Calu3 (cell line): Measurements from ENCODE around the gene STX1A. TPM values are rescaled to one million over a fixed set of nuclear protein-coding genes. Genes with fewer than 3 reads are reported as not detected.

Experiments
- BruUV-seq: library from RNA; stranded (reverse); fragments of 400-500 nt; replicated peaks from 2 replicates; lab custom pipeline; 2021; lab: Mats Ljungman, UMichigan
- CTCF ChIA-PET: fragments of 300-600 bp; sonication (Branson Sonifier 250); formaldehyde crosslinking; loops from one replicate; lab custom pipeline; 2022; ENCODE audit warnings: antibody characterized with exemption; lab: Charles Lee
- DNase-seq: peaks from one replicate; pipeline ENCODE4 v3.0.0; 2022
- H3K27ac Mint-ChIP-seq: one replicate; pipeline ENCODE4 v1.8.0; 2022; ENCODE audit warnings: mixed read lengths; ENCODE audit not compliant: unreplicated experiment
- H3K27me3 Mint-ChIP-seq: one replicate; pipeline ENCODE4 v1.8.0; 2022; ENCODE audit warnings: mixed read lengths; ENCODE audit not compliant: unreplicated experiment
- H3K36me3 Mint-ChIP-seq: one replicate; pipeline ENCODE4 v1.8.0; 2022; ENCODE audit warnings: mild to moderate bottlenecking, moderate library complexity, mixed read lengths; ENCODE audit not compliant: insufficient read depth, unreplicated experiment
- H3K4me1 Mint-ChIP-seq: one replicate; pipeline ENCODE4 v1.8.0; 2022; ENCODE audit warnings: mild to moderate bottlenecking, low read depth, mixed read lengths; ENCODE audit not compliant: unreplicated experiment
- H3K4me3 Mint-ChIP-seq: one replicate; pipeline ENCODE4 v1.8.0; 2022; ENCODE audit warnings: mild to moderate bottlenecking, low read depth, moderate library complexity, mixed read lengths; ENCODE audit not compliant: unreplicated experiment
- H3K9me3 Mint-ChIP-seq: one replicate; pipeline ENCODE4 v1.8.0; 2022; ENCODE audit warnings: low read depth, mixed read lengths; ENCODE audit not compliant: unreplicated experiment
- CTCF ChIP-seq: fragments of 200-600 bp; IDR thresholded peaks from one replicate; pipeline ENCODE4 v1.8.0; 2022; ENCODE audit warnings: antibody characterized with exemption; ENCODE audit not compliant: unreplicated experiment
- intact Hi-C: fragments of 100-400 bp; cut with micrococcal nuclease; formaldehyde crosslinking; loops from one replicate; pipeline ENCODE4 v1.10.0; 2022; ENCODE audit not compliant: unreplicated experiment
- microRNA-seq: library from miRNA; unstranded; fragments of <30 nt; microRNA quantifications from one replicate; pipeline ENCODE4 v1.2.0, GENCODE V29; 2022
- total RNA-seq: library from RNA; stranded (reverse); gene quantifications from 2 replicates; pipeline ENCODE4 v1.2.3, GENCODE V29; 2022

The STX1A gene
- total RNA-seq, 1 experiment from 2014 or later = 26.1 TPM

GRCh38 chr7:73652541-73652949 lies 66.9 kb downstream of the STX1A start:
- CTCF ChIA-PET = interaction anchor here (0.7 to 1.4 kb wide), 3 partner anchors 16 to 849 kb away, joined by 3 read pairs; no protein-coding TSS in a partner anchor
- peak; percentile 50 for DNase-seq
- Mint-ChIP-seq H3K9me3 (no peaks in the 10 kb centered on the region), H3K27ac (peak overlapping the region; percentile 70), H3K27me3 (peaks cover 37% of the 10 kb centered on the region), H3K36me3 (no peaks in the 10 kb centered on the region), H3K4me3 (no peak overlapping the region), H3K4me1 (peaks cover 8% of the 10 kb centered on the region)
- no TSS peak for BruUV-seq
- intact Hi-C loops = no loop called here
- TF ChIP-seq CTCF = no peak

DNA sequence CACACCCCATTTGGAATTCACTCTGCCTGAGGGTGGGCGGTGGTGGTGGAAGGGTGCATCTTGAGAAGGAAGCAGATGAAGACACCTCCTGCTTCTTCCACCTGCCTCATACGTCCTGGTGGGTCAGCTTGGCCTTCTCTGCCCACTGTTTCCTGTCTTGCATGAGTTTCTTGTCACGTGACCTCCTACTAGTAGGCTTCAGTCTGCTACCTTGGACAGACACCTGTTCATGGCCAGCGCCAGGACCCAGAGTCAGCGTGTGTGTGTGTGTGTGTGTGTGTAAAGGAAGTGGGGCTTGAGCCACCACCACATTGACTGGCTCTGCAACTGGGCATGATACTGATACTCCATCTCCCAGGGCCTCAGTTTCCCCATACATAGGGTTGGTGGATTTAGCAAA lies 68.9 kb downstream of the STX1A start:
- no peak for TF ChIP-seq CTCF
- no peak for DNase-seq
- Mint-ChIP-seq H3K4me1 (peaks cover 8% of the 10 kb centered on the region), H3K27ac (no peak overlapping the region), H3K27me3 (peaks cover 51% of the 10 kb centered on the region), H3K9me3 (no peaks in the 10 kb centered on the region), H3K36me3 (no peaks in the 10 kb centered on the region), H3K4me3 (no peak overlapping the region)
- no TSS peak for BruUV-seq
- CTCF ChIA-PET = no interaction called here
- intact Hi-C loops = no loop called here

GRCh38 chr7:73649576-73649975 lies 69.9 kb downstream of the STX1A start:
- TF ChIP-seq CTCF = no peak
- Mint-ChIP-seq H3K4me3 (no peak overlapping the region), H3K9me3 (no peaks in the 10 kb centered on the region), H3K36me3 (no peaks in the 10 kb centered on the region), H3K27me3 (peaks cover 54% of the 10 kb centered on the region), H3K27ac (no peak overlapping the region), H3K4me1 (peaks cover 8% of the 10 kb centered on the region)
- CTCF ChIA-PET = interaction anchor here (1.0 kb wide), 1 partner anchor 28 kb away, joined by 5 read pairs; no protein-coding TSS in a partner anchor
- DNase-seq = no peak
- no TSS peak for BruUV-seq
- intact Hi-C loops = no loop called here

Small RNAs within 50 kb of the gene (microRNA-seq; reads per million reads assigned to microRNA genes)
- not detected for gene MIR4284

Other genes with a start within 250 kb of the STX1A start
- 44.6 and 45.1 TPM in 2 replicates for gene BAZ1B, start 197.4 kb downstream of the STX1A start, total RNA-seq
- 37.8 and 44.6 TPM in 2 replicates for gene BCL7B, start 162.0 kb downstream of the STX1A start, total RNA-seq
- 33.3 and 35.9 TPM in 2 replicates for gene TBL2, start 141.1 kb downstream of the STX1A start, total RNA-seq
- 1.1 and 3.0 TPM in 2 replicates for gene MLXIPL, start 95.1 kb downstream of the STX1A start, total RNA-seq
- gene VPS37D, start 51.8 kb downstream of the STX1A start, total RNA-seq = 0.94 and 1.3 TPM in 2 replicates
- gene DNAJC30, start 36.2 kb downstream of the STX1A start, total RNA-seq = 10.1 and 10.5 TPM in 2 replicates
- gene BUD23, start 36.1 kb downstream of the STX1A start, total RNA-seq = 73.5 and 75.8 TPM in 2 replicates
- 67.7 and 85.2 TPM in 2 replicates for gene ABHD11, start 19.1 kb upstream of the STX1A start, total RNA-seq
- gene CLDN3, start 50.6 kb upstream of the STX1A start, total RNA-seq = 122 and 135 TPM in 2 replicates
- 283 and 325 TPM in 2 replicates for gene CLDN4, start 111.3 kb upstream of the STX1A start, total RNA-seq
- gene METTL27, start 122.8 kb upstream of the STX1A start, total RNA-seq = 14.3 TPM in 2 replicates
- gene TMEM270, start 141.5 kb upstream of the STX1A start, total RNA-seq = 0.59 and 1.2 TPM in 2 replicates